DMS153 (cell line): ENCODE results near the gene STK32A.

Experiments used
- DNase-seq: peaks from one replicate; lab custom pipeline; 2025; lab: John Stamatoyannopoulos, UW

STK32A gene

GRCh38 chr5:147391781-147392180 lies 157.0 kb downstream of the STK32A start:
- DNase-seq: no peak

GRCh38 chr5:147393874-147394672 lies 159.2 kb downstream of the STK32A start:
- no peak for DNase-seq

GRCh38 chr5:147396070-147396823 lies 161.4 kb downstream of the STK32A start:
- no peak for DNase-seq

GRCh38 chr5:147397616-147398015 lies 162.8 kb downstream of the STK32A start:
- DNase-seq: no peak

GRCh38 chr5:147398860-147399259 lies 164.0 kb downstream of the STK32A start:
- DNase-seq: no peak

DNA sequence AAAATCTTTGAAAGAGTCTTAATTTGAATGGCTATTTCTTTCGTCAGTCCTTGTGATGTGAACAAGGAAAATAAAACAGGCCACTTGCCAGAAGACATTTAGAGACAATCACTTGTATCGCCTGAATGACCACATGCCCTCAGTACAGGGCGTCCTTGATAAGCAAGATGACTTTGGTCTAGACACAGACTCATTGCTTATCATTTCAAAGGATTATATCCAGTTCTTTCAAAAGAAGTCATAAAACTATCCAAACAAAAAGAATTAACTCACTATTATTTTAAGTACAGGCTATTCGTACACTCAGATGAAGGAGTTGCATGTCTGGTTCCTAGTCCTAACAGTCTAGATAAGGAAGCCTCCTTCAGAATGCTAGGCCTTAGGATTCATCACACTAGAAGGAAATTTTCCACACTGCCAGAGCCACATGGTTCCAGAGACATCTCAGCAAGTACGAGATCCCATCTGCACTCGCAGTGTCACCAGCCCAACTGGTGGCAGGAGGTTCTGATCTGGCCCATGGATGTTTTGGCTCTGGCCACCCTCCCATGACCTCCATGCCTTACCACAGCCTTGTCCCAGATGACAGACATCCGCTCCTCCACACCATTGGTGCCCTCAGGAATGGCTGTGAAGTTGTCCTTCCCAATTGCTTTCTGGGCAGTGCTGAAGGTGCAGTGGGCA lies 165.4 kb downstream of the STK32A start:
- DNase-seq: no peak

DNA sequence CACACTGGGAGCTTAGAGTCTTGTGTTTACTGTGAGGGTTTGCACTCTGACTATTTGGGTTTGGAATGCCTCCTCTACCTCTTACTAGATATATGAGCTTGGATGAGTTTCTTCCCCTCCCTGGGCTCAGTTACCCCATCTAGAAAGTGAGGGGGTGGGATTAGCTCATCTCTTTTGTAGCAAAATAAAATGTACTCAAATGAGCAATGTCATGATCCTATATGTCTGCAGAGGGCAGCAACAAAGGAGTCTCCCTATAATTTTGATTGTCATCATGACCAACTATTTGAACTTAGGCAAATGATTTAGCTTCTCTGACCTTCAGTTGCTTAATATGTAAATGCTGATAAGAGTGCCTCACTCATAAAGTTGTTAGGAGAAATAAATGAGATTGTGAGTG lies 166.1 kb downstream of the STK32A start:
- no peak for DNase-seq

GRCh38 chr5:147403651-147404640 lies 169.1 kb downstream of the STK32A start:
- no peak for DNase-seq

- no peak for DNase-seq
Observed at GRCh38 chr5:147404706-147405105, 169.9 kb downstream of the STK32A start.

DNA sequence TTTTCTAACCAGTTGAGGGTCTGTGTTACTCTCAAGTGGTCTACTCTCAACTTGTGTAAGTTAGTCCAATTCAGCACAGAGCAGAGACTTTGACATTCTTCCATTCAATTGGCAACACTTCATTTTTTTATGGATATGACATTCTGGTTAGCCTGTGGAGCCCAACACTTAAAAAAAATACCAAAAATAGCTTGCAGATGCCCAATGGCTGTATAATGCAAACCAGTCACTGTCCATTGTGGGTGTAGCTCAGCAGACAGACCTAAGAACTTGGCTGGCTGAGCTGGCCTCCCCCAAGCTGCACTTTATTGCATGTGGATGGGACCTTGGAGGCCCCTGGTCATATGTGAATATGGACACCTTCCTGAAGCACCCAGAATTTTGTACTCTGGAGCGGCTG lies 171.8 kb downstream of the STK32A start:
- no peak for DNase-seq

GRCh38 chr5:147407094-147407681 lies 172.4 kb downstream of the STK32A start:
- DNase-seq: no peak

GRCh38 chr5:147408980-147409379 lies 174.2 kb downstream of the STK32A start:
- DNase-seq: no peak

DNA sequence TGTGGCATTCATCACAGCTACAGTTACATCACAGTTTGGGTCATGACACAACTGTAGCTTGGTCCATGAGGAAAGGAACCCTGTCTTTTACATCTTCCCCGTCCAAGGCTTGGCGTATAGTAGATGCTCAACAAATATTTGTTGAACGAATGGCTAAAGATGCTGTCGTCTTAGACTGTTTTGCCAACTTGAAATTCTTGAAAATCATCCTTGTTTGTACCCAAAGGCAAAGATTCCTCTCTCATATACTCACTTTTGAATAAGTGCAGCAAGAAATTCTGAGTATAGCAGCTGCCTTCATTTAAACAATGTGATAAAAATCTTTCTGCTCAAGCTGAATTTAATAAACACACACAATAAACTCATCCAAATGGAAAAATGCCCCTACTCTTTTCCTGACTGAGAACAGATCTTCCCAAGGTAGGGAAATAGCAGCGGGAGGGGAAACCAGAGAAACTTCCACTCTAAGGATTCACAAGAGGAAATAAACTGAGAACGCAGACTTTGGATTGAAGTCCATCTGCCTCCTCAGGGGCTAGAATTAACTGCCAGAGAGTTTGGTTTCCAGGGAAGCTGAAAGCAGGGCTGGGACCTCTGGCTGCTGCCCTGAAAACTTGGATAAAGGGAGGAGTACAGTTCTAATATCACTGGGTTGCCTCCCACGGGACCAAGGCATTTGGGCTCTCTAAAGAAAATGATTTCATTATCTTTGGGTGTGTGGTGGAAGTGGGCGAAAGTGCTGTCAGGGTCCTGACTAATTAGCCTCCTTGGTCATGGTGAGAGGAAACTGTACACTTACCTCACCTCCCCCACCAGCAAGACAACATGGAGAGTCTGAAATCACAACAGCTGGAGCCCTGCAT lies 175.9 kb downstream of the STK32A start:
- DNase-seq: no peak

- DNase-seq: no peak
Observed at GRCh38 chr5:147411359-147412319, 176.8 kb downstream of the STK32A start.

GRCh38 chr5:147412561-147412960 lies 177.7 kb downstream of the STK32A start:
- no peak for DNase-seq

GRCh38 chr5:147413266-147413665 lies 178.4 kb downstream of the STK32A start:
- no peak for DNase-seq

GRCh38 chr5:147415651-147416050 lies 180.8 kb downstream of the STK32A start:
- no peak for DNase-seq

DNA sequence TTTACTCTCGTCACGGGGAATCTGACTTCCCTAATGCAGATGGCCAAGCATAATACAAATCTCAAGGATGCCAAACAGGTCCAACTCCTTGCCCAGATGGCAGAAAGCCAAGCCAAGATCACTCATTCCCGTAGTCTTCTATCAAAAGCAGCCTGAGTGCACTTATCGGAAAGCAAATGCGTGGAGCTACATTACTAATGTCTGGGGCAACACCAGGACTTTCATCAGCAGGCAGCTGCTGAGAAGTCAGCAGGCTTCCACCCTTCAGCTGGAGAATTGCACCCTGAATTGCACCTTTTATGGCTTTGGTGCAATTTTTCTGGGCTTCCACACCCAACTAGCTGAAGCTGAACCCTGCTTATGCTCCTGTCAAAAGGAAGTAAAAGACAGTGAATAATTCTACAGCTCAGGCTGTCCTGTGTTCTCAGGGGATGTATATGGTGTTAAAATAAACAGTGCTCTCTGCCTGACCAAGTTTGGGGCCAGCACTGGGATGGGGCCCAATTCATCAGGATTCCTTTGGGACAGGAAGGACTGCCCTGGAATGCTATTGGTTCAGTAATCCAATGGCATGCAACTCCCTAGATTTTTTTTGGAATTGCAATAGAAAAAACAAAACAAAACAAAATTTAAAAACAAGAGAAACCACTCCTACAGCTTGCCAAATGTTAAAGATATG lies 182.4 kb downstream of the STK32A start:
- DNase-seq: no peak
